H1 (cell line): ENCODE measurements around the gene ARSB. TPM values are rescaled to one million over a fixed set of nuclear protein-coding genes. Genes with fewer than 3 reads are reported as not detected.

Source experiments
- CTCF ChIA-PET: fragments of 300-600 bp; sonication (Branson Sonifier 250); formaldehyde crosslinking; loops from one replicate; lab custom pipeline; 2021; ENCODE audit not compliant: partially characterized antibody; lab: Charles Lee
- POLR2A ChIA-PET: fragments of 300-600 bp; sonication (Branson Sonifier 250); formaldehyde crosslinking; loops from one replicate; lab custom pipeline; 2021; ENCODE audit warnings: inconsistent platforms; ENCODE audit not compliant: partially characterized antibody; lab: Charles Lee
- DNase-seq, 2 experiments: peaks; one replicate each; pipeline versions ENCODE4 v3.0.0 to v3.0.0-alpha.2; 2010 to 2022; ENCODE audit warnings: low spot score in 2 of 2, low read depth in 1 of 2, mixed read lengths in 1 of 2
- FAIRE-seq: peaks from 2 replicates; lab custom pipeline; 2011; peaks lifted over from hg19 to GRCh38; lab: Jason Lieb, UNC
- H2AFZ ChIP-seq: 2 replicates; pipeline ENCODE4 v1.8.1; 2012; ENCODE audit warnings: low read length, inconsistent platforms
- H2AK5ac ChIP-seq: 2 replicates; pipeline ENCODE4 v1.6.1; 2013; ENCODE audit warnings: low read depth, low read length
- H2BK120ac ChIP-seq: replicated peaks from 2 replicates; pipeline ENCODE3; 2013; ENCODE audit warnings: low read depth, low read length, inconsistent platforms
- H2BK12ac ChIP-seq: 2 replicates; pipeline ENCODE4 v1.6.1; 2013; ENCODE audit warnings: low read depth, low read length
- H2BK15ac ChIP-seq: 2 replicates; pipeline ENCODE4 v1.6.1; 2013; ENCODE audit warnings: low read length
- H2BK20ac ChIP-seq: 2 replicates; pipeline ENCODE4 v1.6.1; 2013; ENCODE audit warnings: low read length
- H2BK5ac ChIP-seq: 2 replicates; pipeline ENCODE4 v1.6.1; 2013; ENCODE audit warnings: low read depth, low read length
- H3K14ac ChIP-seq: 2 replicates; pipeline ENCODE4 v1.6.1; 2013; ENCODE audit warnings: inconsistent platforms; ENCODE audit not compliant: insufficient read length
- H3K18ac ChIP-seq: 2 replicates; pipeline ENCODE4 v1.6.1; 2013; ENCODE audit warnings: low read length; ENCODE audit errors: extremely low read depth
- H3K23ac ChIP-seq: 2 replicates; pipeline ENCODE4 v1.6.1; 2013; ENCODE audit warnings: inconsistent platforms; ENCODE audit not compliant: insufficient read length
- H3K23me2 ChIP-seq: 2 replicates; pipeline ENCODE4 v1.6.1; 2013; ENCODE audit warnings: low read depth, low read length
- H3K27ac ChIP-seq: 2 replicates; pipeline ENCODE4 v1.6.1; 2011; ENCODE audit warnings: low read depth, low read length, inconsistent platforms
- H3K27me3 ChIP-seq, 4 experiments: replicated peaks in 1 of 4; 1 replicate in 1 of 4; 2 replicates in 3 of 4; pipeline versions ENCODE4 v1.6.1 to v1.8.1; 2011 to 2013; ENCODE audit warnings: low read length in 3 of 4, mild to moderate bottlenecking in 3 of 4, inconsistent platforms in 2 of 4, mixed read lengths in 2 of 4, moderate library complexity in 1 of 4; ENCODE audit not compliant: control insufficient read depth in 3 of 4, insufficient read depth in 3 of 4; ENCODE audit errors: extremely low read depth in 1 of 4
- H3K36me3 ChIP-seq, 4 experiments: 2 replicates each; pipeline versions ENCODE4 v1.6.1 to v1.8.1; 2011 to 2013; ENCODE audit warnings: mild to moderate bottlenecking in 4 of 4, low read length in 3 of 4, moderate library complexity in 2 of 4, control low read depth in 1 of 4, inconsistent platforms in 1 of 4; ENCODE audit not compliant: insufficient read depth in 4 of 4, control insufficient read depth in 2 of 4
- H3K4ac ChIP-seq: replicated peaks from 2 replicates; pipeline ENCODE3; 2013; ENCODE audit warnings: low read length, low read depth, mixed read lengths, inconsistent platforms; ENCODE audit not compliant: insufficient read length
- H3K4me1 ChIP-seq, 4 experiments: replicated peaks in 1 of 4; 1 replicate in 1 of 4; 2 replicates in 3 of 4; pipeline versions ENCODE4 v1.6.1 to v1.8.1; 2011 to 2013; ENCODE audit warnings: low read length in 3 of 4, inconsistent platforms in 2 of 4, mixed read lengths in 1 of 4; ENCODE audit not compliant: insufficient read depth in 4 of 4, control insufficient read depth in 3 of 4
- H3K4me2 ChIP-seq, 2 experiments: 2 replicates each; pipeline versions ENCODE4 v1.6.1 to v1.8.1; 2011 to 2013; ENCODE audit warnings: low read depth in 2 of 2, low read length in 2 of 2, control low read depth in 1 of 2, inconsistent platforms in 1 of 2, mild to moderate bottlenecking in 1 of 2; ENCODE audit not compliant: insufficient read depth in 1 of 2
- H3K4me3 ChIP-seq, 4 experiments: fragments of 200-600, 300-600 bp in 1 of 4; sonication (generic), shearing (Covaris generic), sonication (Bioruptor Twin) in 1 of 4; 2 replicates each; pipeline versions ENCODE4 v1.5.1 to v1.8.1; 2011 to 2016; ENCODE audit warnings: low read length in 4 of 4, low read depth in 3 of 4, control low read depth in 2 of 4, inconsistent platforms in 2 of 4, mild to moderate bottlenecking in 2 of 4, mixed read lengths in 1 of 4, moderate library complexity in 1 of 4; ENCODE audit not compliant: insufficient read depth in 2 of 4; ENCODE audit errors: extremely low read depth in 1 of 4
- H3K56ac ChIP-seq: replicated peaks from 2 replicates; pipeline ENCODE3; 2013; ENCODE audit warnings: low read depth, mild to moderate bottlenecking, mixed read lengths, low read length, inconsistent platforms; ENCODE audit not compliant: insufficient read length
- H3K79me1 ChIP-seq: 2 replicates; pipeline ENCODE4 v1.6.1; 2013; ENCODE audit warnings: low read depth, low read length, control low read depth
- H3K79me2 ChIP-seq, 2 experiments: 2 replicates each; pipeline versions ENCODE4 v1.6.1 to v1.8.1; 2012 to 2013; ENCODE audit warnings: low read length in 2 of 2, mild to moderate bottlenecking in 2 of 2, inconsistent platforms in 1 of 2; ENCODE audit not compliant: insufficient read depth in 2 of 2, control insufficient read depth in 1 of 2
- H3K9ac ChIP-seq, 4 experiments: replicated peaks in 1 of 4; 1 replicate in 1 of 4; 2 replicates in 3 of 4; pipeline versions ENCODE4 v1.6.1 to v1.8.1; 2011 to 2013; ENCODE audit warnings: low read depth in 3 of 4, low read length in 3 of 4, control low read depth in 2 of 4, mild to moderate bottlenecking in 2 of 4, moderate library complexity in 2 of 4, inconsistent platforms in 1 of 4; ENCODE audit errors: extremely low read depth in 1 of 4
- H3K9me3 ChIP-seq, 2 experiments: 2 replicates each; pipeline versions ENCODE4 v1.6.1 to v1.8.1; 2012 to 2013; ENCODE audit warnings: mild to moderate bottlenecking in 2 of 2, moderate library complexity in 2 of 2, control low read depth in 1 of 2, inconsistent platforms in 1 of 2, low read depth in 1 of 2, low read length in 1 of 2, mixed read lengths in 1 of 2; ENCODE audit not compliant: insufficient read depth in 2 of 2
- H4K20me1 ChIP-seq, 2 experiments: replicated peaks in 1 of 2; 2 replicates each; pipeline versions ENCODE3 to v1.8.1; 2011 to 2013; ENCODE audit warnings: inconsistent platforms in 2 of 2, low read length in 2 of 2, mild to moderate bottlenecking in 1 of 2; ENCODE audit not compliant: insufficient read depth in 2 of 2, control insufficient read depth in 1 of 2
- H4K5ac ChIP-seq: 2 replicates; pipeline ENCODE4 v1.6.1; 2013; ENCODE audit warnings: low read length, low read depth, mixed read lengths, inconsistent platforms; ENCODE audit not compliant: insufficient read length
- H4K8ac ChIP-seq: 2 replicates; pipeline ENCODE4 v1.8.0; 2013; ENCODE audit warnings: mild to moderate bottlenecking, moderate library complexity, low read length, inconsistent platforms; ENCODE audit not compliant: insufficient read depth; ENCODE audit errors: extremely low read depth
- H4K91ac ChIP-seq: replicated peaks from 2 replicates; pipeline ENCODE3; 2013; ENCODE audit warnings: low read length, mixed read lengths, inconsistent platforms; ENCODE audit not compliant: insufficient read length
- BRCA1 ChIP-seq: IDR thresholded peaks from 2 replicates; pipeline ENCODE4 v1.6.1; 2012; ENCODE audit warnings: low read depth, low read length, improper control_type of control experiment
- CEBPB ChIP-seq: IDR thresholded peaks from 2 replicates; pipeline ENCODE4 v1.6.1; 2012; ENCODE audit warnings: low read depth, low read length
- CHD2 ChIP-seq: IDR thresholded peaks from 2 replicates; pipeline ENCODE4 v1.6.1; 2012; ENCODE audit warnings: low read length, improper control_type of control experiment
- EGR1 ChIP-seq: IDR thresholded peaks from 2 replicates; pipeline ENCODE4 v1.6.1; 2011; ENCODE audit warnings: low read depth, low read length, borderline replicate concordance
- EP300 ChIP-seq, 2 experiments: IDR thresholded peaks; 1 replicate in 1 of 2; 2 replicates in 1 of 2; pipeline ENCODE4 v1.6.1; 2011 to 2012; ENCODE audit warnings: low read depth in 2 of 2, low read length in 2 of 2, mild to moderate bottlenecking in 2 of 2, borderline replicate concordance in 1 of 2, inconsistent platforms in 1 of 2, moderate library complexity in 1 of 2
- EZH2 ChIP-seq: fragments of 200-600 bp; sonication (generic); IDR thresholded peaks from 2 replicates; pipeline ENCODE4 v1.7.1; 2012; ENCODE audit warnings: low read depth, mild to moderate bottlenecking, moderate library complexity, low read length, inconsistent platforms; ENCODE audit not compliant: severe bottlenecking
- GABPA ChIP-seq: IDR thresholded peaks from 2 replicates; pipeline ENCODE4 v1.6.1; 2011; ENCODE audit warnings: mild to moderate bottlenecking, low read length, moderate library complexity, borderline replicate concordance; ENCODE audit not compliant: insufficient read depth
- GTF2F1 ChIP-seq: IDR thresholded peaks from 2 replicates; pipeline ENCODE4 v1.6.1; 2012; ENCODE audit warnings: low read depth, low read length, improper control_type of control experiment, borderline replicate concordance
- NRF1 ChIP-seq: IDR thresholded peaks from 2 replicates; pipeline ENCODE4 v1.6.1; 2011; ENCODE audit warnings: mild to moderate bottlenecking, low read depth, low read length, improper control_type of control experiment
- RBBP5 ChIP-seq: IDR thresholded peaks from 2 replicates; pipeline ENCODE4 v1.7.1; 2012; ENCODE audit warnings: low read depth, mild to moderate bottlenecking, inconsistent platforms, low read length, moderate library complexity, borderline replicate concordance
- SIN3A ChIP-seq, 2 experiments: IDR thresholded peaks in 1 of 2; conservative IDR thresholded peaks in 1 of 2; 2 replicates each; pipeline ENCODE4 v1.6.1; 2011 to 2012; ENCODE audit warnings: low read length in 2 of 2, improper control_type of control experiment in 1 of 2, low read depth in 1 of 2, mild to moderate bottlenecking in 1 of 2
- SP2 ChIP-seq: IDR thresholded peaks from 2 replicates; pipeline ENCODE4 v1.6.1; 2012; ENCODE audit warnings: mild to moderate bottlenecking, low read length, inconsistent platforms
- YY1 ChIP-seq: IDR thresholded peaks from 2 replicates; pipeline ENCODE4 v1.6.1; 2011; ENCODE audit warnings: low read depth, mild to moderate bottlenecking, low read length
- WGBS, 2 experiments: shearing (Covaris generic) in 1 of 2; methylation state at CpG; one replicate each; pipeline versions ENCODE4 v1.1.6 to v1.1.7; 2013 to 2015; ENCODE audit warnings: low lambda C conversion rate in 2 of 2, mixed read lengths in 2 of 2, inconsistent platforms in 1 of 2, low coverage in 1 of 2, missing lambda C conversion rate in 1 of 2; ENCODE audit not compliant: insufficient replicate concordance in 2 of 2, insufficient coverage in 1 of 2, insufficient read length in 1 of 2; ENCODE audit errors: extremely low coverage in 1 of 2, missing lambda C conversion rate in 1 of 2; 5-methylcytosine and 5-hydroxymethylcytosine counted together
- polyA plus RNA-seq, 7 experiments: library from polyadenylated mRNA; depleted of rRNA in 3 of 7; stranded (reverse) in 5 of 7; unstranded in 2 of 7; fragments of >200 nt in 5 of 7; fragments of 200-250 nt in 2 of 7; gene quantifications; 1 replicate in 5 of 7; 2 replicates in 1 of 7; 4 replicates in 1 of 7; pipeline versions ENCODE4 v1.2.1 to v1.2.3, GENCODE V29; 2011 to 2013; ENCODE audit warnings: missing spikeins in 2 of 7, mixed read lengths in 2 of 7
- total RNA-seq: library from RNA; stranded (reverse); fragmentation: NEBNext Ultra II Directional; extraction: Animal tissue kit (Norgen Biotek cat#: 25700); gene quantifications from 2 replicates; pipeline ENCODE4 v1.2.1, GENCODE V29; 2021
- TF ChIP-seq, protein P1 (sequence below): IDR thresholded peaks from 2 replicates; pipeline ENCODE4 v1.6.1; 2011; ENCODE audit warnings: low read length, improper control_type of control experiment

Gene ARSB
- total and polyA plus RNA-seq, 2 of the 8 experiments (the other 6 are each of a cell fraction or from before 2014, with no cell fraction given), result 6.4 to 13.9 TPM

DNA sequence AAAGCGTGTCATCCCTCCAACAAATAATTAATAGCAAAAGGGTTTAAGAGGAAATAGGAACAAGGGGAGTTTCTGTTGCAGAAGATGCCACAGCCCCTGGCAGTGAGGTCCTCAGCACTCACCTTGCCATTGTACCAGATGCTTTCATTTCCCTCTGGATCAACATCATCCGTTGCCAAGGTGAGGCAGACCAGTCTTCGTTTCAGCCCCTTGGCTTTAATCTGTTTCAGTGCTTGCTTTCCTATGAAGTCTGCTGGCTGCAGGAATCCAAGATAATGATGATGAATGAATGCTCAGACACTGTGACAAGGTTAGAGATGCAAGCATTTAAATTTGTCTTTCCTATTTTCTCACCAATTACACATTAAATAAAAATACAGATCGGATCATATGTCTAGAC is 20.0 kb upstream of the ARSB start:
- Histone ChIP-seq H2BK120ac (no peak overlapping the region), H2BK12ac (no peak overlapping the region), H2BK15ac (no peak overlapping the region), H4K5ac (no peak overlapping the region), H4K8ac (no peak overlapping the region), H3K23me2 (no peaks in the 10 kb centered on the region), H3K36me3 (no peaks in the 10 kb centered on the region), H3K23ac (no peak overlapping the region), H3K79me1 (no peaks in the 10 kb centered on the region), H4K20me1 (no peaks in the 10 kb centered on the region), H2BK5ac (no peak overlapping the region), H3K56ac (no peak overlapping the region), H3K4me3 (no peak overlapping the region), H3K27me3 (no peaks in the 10 kb centered on the region), H3K14ac (no peak overlapping the region), H3K79me2 (no peaks in the 10 kb centered on the region), H3K18ac (no peak overlapping the region), H3K4ac (no peak overlapping the region), H2AFZ (no peak overlapping the region), H3K4me2 (no peak overlapping the region), H4K91ac (no peak overlapping the region), H3K9me3 (no peaks in the 10 kb centered on the region), H2BK20ac (no peak overlapping the region), H3K27ac (no peak overlapping the region), H3K9ac (no peak overlapping the region), H2AK5ac (no peak overlapping the region), H3K4me1 (no peaks in the 10 kb centered on the region)
- no peak for FAIRE-seq
- POLR2A ChIA-PET, result no interaction called here
- WGBS, 2 experiments, result 85% methylated on average over 4 of the region's 4 CpGs; no CpG with 5 or more reads in 1 of the 2 experiments
- CTCF ChIA-PET, result interaction anchor here (0.8 kb wide), 1 partner anchor 16 kb away, joined by 5 read pairs; no protein-coding TSS in a partner anchor
- no peak for DNase-seq
- TF ChIP-seq CEBPB, result no peak
- no peak for TF ChIP-seq EP300 (IDR thresholded peaks at IDR 0.05; ENCODE audit: borderline replicate concordance in 1 of 2, low read depth in 2 of 2, low read length in 2 of 2)
- TF ChIP-seq, protein P1, sequence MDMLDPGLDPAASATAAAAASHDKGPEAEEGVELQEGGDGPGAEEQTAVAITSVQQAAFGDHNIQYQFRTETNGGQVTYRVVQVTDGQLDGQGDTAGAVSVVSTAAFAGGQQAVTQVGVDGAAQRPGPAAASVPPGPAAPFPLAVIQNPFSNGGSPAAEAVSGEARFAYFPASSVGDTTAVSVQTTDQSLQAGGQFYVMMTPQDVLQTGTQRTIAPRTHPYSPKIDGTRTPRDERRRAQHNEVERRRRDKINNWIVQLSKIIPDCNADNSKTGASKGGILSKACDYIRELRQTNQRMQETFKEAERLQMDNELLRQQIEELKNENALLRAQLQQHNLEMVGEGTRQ, result no peak
- no peak for TF ChIP-seq BRCA1
- TF ChIP-seq CHD2, result no peak
- TF ChIP-seq NRF1, result no peak
- TF ChIP-seq SIN3A (conservative IDR thresholded peaks at IDR 0.05 in 1 of 2, IDR thresholded peaks at IDR 0.05 in 1 of 2; ENCODE audit: low read depth in 1 of 2, low read length in 2 of 2), result no peak
- TF ChIP-seq EGR1, result no peak
- no peak for TF ChIP-seq EZH2
- TF ChIP-seq RBBP5, result no peak
- TF ChIP-seq SP2, result no peak
- no peak for TF ChIP-seq YY1
- TF ChIP-seq GTF2F1, result no peak
- TF ChIP-seq GABPA, result no peak
